CD8-positive, alpha-beta memory T cell (primary cell): Measurements from ENCODE around the gene FAM184A. TPM values are rescaled to one million over a fixed set of nuclear protein-coding genes. Genes with fewer than 3 reads are reported as not detected.
A peak's percentile ranks its signal among the peaks of the same experiment; 100 is the strongest.

Experiments used
- CTCF ChIA-PET: fragments of 350-600 bp; sonication (Branson Sonifier 250); formaldehyde crosslinking; loops from one replicate; lab custom pipeline; 2021; ENCODE audit warnings: antibody characterized with exemption; lab: Charles Lee
- POLR2A ChIA-PET: fragments of 350-600 bp; sonication (Branson Sonifier 250); formaldehyde crosslinking; loops from one replicate; lab custom pipeline; 2021; ENCODE audit warnings: antibody characterized with exemption; lab: Charles Lee
- DNase-seq, 5 donors: peaks; one replicate each; pipeline versions ENCODE4 v3.0.0 to v3.0.0-alpha.2; 2020 to 2022; ENCODE audit warnings: mixed read lengths in 1 of 5
- H3K27ac ChIP-seq: one replicate; pipeline ENCODE4 v1.7.0; 2013; ENCODE audit warnings: low read depth, mild to moderate bottlenecking, low read length, moderate library complexity
- H3K27me3 ChIP-seq: 2 replicates; pipeline ENCODE4 v1.7.0; 2013; ENCODE audit warnings: low read length, mild to moderate bottlenecking; ENCODE audit not compliant: insufficient read depth, poor library complexity, severe bottlenecking
- H3K36me3 ChIP-seq: 2 replicates; pipeline ENCODE4 v1.7.0; 2013; ENCODE audit warnings: mild to moderate bottlenecking, low read length, moderate library complexity; ENCODE audit not compliant: insufficient read depth
- H3K4me1 ChIP-seq: 2 replicates; pipeline ENCODE4 v1.7.0; 2013; ENCODE audit warnings: mild to moderate bottlenecking, low read length, moderate library complexity; ENCODE audit not compliant: insufficient read depth
- H3K4me3 ChIP-seq: 2 replicates; pipeline ENCODE4 v1.7.0; 2013; ENCODE audit warnings: mild to moderate bottlenecking, low read length
- H3K9me3 ChIP-seq: 2 replicates; pipeline ENCODE4 v1.7.0; 2013; ENCODE audit warnings: mild to moderate bottlenecking, low read length
- H3K27ac Mint-ChIP-seq, 8 donors: one replicate each; pipeline ENCODE4 v1.8.0; 2020 to 2021; ENCODE audit warnings: mixed read lengths in 8 of 8, mild to moderate bottlenecking in 6 of 8, inconsistent platforms in 3 of 8, moderate library complexity in 3 of 8
- H3K27me3 Mint-ChIP-seq, 2 donors: one replicate each; pipeline ENCODE4 v1.8.0; 2020 to 2021; ENCODE audit warnings: mixed read lengths in 2 of 2, mild to moderate bottlenecking in 1 of 2, moderate library complexity in 1 of 2
- H3K36me3 Mint-ChIP-seq, 3 donors: one replicate each; pipeline ENCODE4 v1.8.0; 2020 to 2021; ENCODE audit warnings: mixed read lengths in 3 of 3, inconsistent platforms in 1 of 3, mild to moderate bottlenecking in 1 of 3
- H3K4me1 Mint-ChIP-seq, 3 donors: one replicate each; pipeline ENCODE4 v1.8.0; 2020 to 2021; ENCODE audit warnings: mixed read lengths in 3 of 3, inconsistent platforms in 1 of 3, mild to moderate bottlenecking in 1 of 3
- H3K4me3 Mint-ChIP-seq, 7 donors: one replicate each; pipeline ENCODE4 v1.8.0; 2020 to 2021; ENCODE audit warnings: mixed read lengths in 7 of 7, mild to moderate bottlenecking in 6 of 7, moderate library complexity in 4 of 7, inconsistent platforms in 2 of 7
- H3K9me3 Mint-ChIP-seq, 5 donors: one replicate each; pipeline ENCODE4 v1.8.0; 2020 to 2022; ENCODE audit warnings: mixed read lengths in 5 of 5, mild to moderate bottlenecking in 3 of 5, moderate library complexity in 2 of 5, inconsistent platforms in 1 of 5
- polyA plus RNA-seq: library from polyadenylated mRNA; unstranded; fragments of 300-500 nt; fragmentation: Illumina TruSeq; gene quantifications from one replicate; pipeline ENCODE4 v1.2.3, GENCODE V29; 2021
- total RNA-seq, 2 experiments: library from RNA; stranded (reverse); gene quantifications; one replicate each; pipeline ENCODE4 v1.2.3, GENCODE V29; 2021

The FAM184A gene, protein sequence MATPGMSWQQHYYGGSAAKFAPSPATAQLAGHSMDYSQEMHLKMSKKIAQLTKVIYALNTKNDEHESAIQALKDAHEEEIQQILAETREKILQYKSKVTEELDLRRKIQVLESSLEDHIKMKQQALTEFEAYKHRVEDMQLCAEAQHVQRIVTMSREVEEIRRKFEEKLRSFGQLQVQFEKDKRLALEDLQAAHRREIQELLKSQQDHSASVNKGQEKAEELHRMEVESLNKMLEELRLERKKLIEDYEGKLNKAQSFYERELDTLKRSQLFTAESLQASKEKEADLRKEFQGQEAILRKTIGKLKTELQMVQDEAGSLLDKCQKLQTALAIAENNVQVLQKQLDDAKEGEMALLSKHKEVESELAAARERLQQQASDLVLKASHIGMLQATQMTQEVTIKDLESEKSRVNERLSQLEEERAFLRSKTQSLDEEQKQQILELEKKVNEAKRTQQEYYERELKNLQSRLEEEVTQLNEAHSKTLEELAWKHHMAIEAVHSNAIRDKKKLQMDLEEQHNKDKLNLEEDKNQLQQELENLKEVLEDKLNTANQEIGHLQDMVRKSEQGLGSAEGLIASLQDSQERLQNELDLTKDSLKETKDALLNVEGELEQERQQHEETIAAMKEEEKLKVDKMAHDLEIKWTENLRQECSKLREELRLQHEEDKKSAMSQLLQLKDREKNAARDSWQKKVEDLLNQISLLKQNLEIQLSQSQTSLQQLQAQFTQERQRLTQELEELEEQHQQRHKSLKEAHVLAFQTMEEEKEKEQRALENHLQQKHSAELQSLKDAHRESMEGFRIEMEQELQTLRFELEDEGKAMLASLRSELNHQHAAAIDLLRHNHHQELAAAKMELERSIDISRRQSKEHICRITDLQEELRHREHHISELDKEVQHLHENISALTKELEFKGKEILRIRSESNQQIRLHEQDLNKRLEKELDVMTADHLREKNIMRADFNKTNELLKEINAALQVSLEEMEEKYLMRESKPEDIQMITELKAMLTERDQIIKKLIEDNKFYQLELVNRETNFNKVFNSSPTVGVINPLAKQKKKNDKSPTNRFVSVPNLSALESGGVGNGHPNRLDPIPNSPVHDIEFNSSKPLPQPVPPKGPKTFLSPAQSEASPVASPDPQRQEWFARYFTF
- total RNA-seq, result 1 to 10 TPM; 2.0 to 2.2 TPM
- 0.85 TPM for polyA plus RNA-seq

DNA sequence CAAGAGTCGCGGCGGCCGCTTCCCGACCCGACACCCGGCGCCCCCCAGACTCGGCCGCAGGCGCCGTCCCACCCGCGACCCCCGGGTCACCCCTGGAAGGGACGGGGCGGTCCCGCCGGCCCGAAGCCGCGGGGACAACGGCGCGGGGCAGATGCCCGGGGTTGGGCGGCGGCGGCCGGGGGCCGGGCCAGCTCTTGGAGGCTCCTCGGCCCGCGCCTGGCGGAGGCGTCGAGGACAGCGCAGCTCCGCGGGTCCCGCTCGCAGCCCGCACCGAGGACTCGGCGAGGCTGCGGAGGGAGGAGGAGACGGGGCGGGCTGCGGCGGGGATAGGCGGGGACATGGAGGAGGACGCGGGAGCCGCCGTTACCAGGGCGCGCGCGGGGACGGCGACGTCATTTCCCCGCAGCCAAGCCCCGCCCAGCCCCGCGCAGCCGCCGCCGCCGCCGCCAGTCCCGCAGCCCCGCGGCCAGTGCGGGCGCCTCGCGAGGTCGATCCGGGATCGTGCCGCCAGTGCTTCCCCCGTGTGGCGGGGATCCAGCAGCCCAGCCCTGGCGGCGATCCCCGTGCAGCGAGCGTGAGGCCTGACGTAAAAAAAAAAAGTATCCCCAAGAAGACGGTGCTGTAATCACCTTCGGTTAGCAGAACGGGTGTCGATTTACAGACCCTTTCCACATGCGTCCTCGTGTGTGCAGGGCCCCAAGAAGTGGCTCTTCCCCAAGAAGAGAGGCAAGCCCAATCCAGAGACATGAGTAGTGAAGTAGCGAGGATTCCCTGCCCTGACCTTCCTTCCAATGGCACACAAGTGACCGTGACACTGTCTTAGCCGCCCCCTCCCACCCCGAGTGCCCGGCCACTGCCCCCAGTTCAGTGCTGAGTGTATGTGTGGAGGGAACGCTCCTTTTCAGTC lies at the start of gene FAM184A:
Gene FAM184A (minus strand): TSS at position 289 of the 907 bp plus-strand sequence. CDS start 365 bp downstream, outside the sequence.
- Mint-ChIP-seq H3K9me3 (peaks cover 4 to 7% (median 5%) of the 10 kb centered on the region in 5 donors), H3K4me1 (peaks cover 27 to 38% (median 32%) of the 10 kb centered on the region in 3 donors), H3K4me3 (peak within 1 kb of the TSS; percentile 89 to 98 (median 92)), H3K27ac (peak within 1 kb of the TSS; percentile 29 to 97 (median 88)), H3K27me3 (no peaks in the 10 kb centered on the region), H3K36me3 (peaks cover 2 to 8% (median 2%) of the 10 kb centered on the region in 3 donors)
- Histone ChIP-seq H3K9me3 (peaks cover 5% of the 10 kb centered on the region), H3K36me3 (no peaks in the 10 kb centered on the region), H3K4me3 (peak within 1 kb of the TSS; percentile 63), H3K27me3 (no peaks in the 10 kb centered on the region), H3K4me1 (peaks cover 14% of the 10 kb centered on the region), H3K27ac (peak within 1 kb of the TSS; percentile 49)
- ChIA-PET POLR2A (interaction anchor here (1.0 to 2.3 kb wide), 2 partner anchors 184 to 421 kb away, joined by 5 to 12 read pairs; partner anchors contain the start of gene ASF1A), CTCF (interaction anchor here (0.9 to 2.5 kb wide), 9 partner anchors 8 to 567 kb away, joined by 3 to 14 read pairs (median 3); no protein-coding TSS in a partner anchor)
- peak; percentile 68 to 82 (median 78) for DNase-seq

DNA sequence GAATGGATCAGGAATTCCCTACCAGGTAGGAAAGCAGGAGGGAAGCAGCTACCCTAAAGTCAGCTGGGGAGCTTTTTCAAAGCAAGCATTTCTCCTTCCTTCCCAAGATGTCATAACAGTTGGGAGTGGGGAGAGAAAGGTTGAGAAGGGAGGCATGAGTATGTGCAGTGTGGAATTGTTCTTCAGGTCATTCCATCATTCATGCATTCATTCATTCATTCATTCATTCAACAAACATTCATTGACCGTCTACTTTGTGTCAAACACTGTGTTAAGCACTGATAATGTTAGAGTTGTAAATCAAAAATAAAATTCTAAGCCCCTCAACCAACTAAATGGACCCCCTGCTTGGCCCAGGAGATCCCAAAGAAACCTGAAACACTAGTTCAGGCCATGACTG lies 49.2 kb upstream of the FAM184A start:
- H3K27ac ChIP-seq, result no peak overlapping the region
- H3K4me3 ChIP-seq, result no peak overlapping the region
- CTCF ChIA-PET, result no interaction called here
- DNase-seq, result no peak
- no peaks in the 10 kb centered on the region for H3K27me3 ChIP-seq
- H3K4me3 Mint-ChIP-seq, result no peak overlapping the region
- no peaks in the 10 kb centered on the region for H3K36me3 ChIP-seq
- H3K27ac Mint-ChIP-seq, result no peak overlapping the region
- H3K27me3 Mint-ChIP-seq, result peaks cover 0 to 2% of the 10 kb centered on the region in 2 donors
- H3K9me3 ChIP-seq, result no peaks in the 10 kb centered on the region
- no peaks in the 10 kb centered on the region for H3K36me3 Mint-ChIP-seq
- no peaks in the 10 kb centered on the region for H3K9me3 Mint-ChIP-seq
- H3K4me1 ChIP-seq, result peaks cover 3% of the 10 kb centered on the region
- POLR2A ChIA-PET, result no interaction called here
- H3K4me1 Mint-ChIP-seq, result peaks cover 0 to 4% (median 4%) of the 10 kb centered on the region in 3 donors

DNA sequence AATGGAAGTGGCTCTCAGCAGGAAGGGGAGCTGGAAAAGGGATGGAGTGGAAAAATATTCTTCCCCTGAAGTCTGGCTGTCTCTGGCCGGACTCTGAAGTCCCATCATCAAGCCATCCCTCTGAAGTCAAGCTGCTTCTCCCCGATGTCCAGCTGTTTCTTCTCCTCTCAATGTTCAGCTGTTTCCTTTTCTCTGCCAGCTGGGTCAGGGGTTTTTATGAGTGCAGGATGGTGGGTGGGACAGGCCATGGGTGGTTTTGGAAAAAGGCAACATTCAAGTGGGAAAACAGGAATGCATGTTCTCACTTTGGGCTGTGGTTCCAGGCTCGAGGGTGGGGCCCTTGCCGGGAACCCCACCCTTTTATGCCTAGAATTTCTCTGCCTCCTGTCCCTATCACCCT lies 48.4 kb upstream of the FAM184A start:
- POLR2A ChIA-PET, result no interaction called here
- CTCF ChIA-PET, result no interaction called here
- no peaks in the 10 kb centered on the region for H3K9me3 ChIP-seq

DNA sequence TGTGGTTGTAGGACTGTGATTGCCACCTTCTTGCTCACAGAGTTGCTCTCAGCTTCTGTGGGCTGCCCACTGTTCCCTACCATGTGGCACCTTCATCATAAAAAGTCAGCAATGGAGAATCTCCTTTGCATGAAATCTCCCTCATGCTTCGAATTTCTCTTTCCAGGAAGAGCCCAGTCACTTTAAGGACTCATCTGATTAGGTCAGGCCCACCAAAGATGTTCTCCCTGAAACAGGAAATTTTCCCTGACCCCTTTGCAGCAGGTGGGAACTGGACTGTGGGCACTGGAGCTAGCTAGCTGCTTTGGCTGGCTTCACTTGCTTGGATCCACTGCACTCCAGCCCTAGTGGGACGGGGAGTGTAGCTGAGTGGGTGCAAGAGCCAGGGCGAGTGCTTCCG lies 47.7 kb upstream of the FAM184A start:
- Histone ChIP-seq H3K27me3 (no peaks in the 10 kb centered on the region), H3K27ac (no peak overlapping the region), H3K9me3 (no peaks in the 10 kb centered on the region), H3K4me3 (no peak overlapping the region), H3K4me1 (peaks cover 3% of the 10 kb centered on the region), H3K36me3 (no peaks in the 10 kb centered on the region)
- H3K36me3 Mint-ChIP-seq, result no peaks in the 10 kb centered on the region
- H3K27me3 Mint-ChIP-seq, result peaks cover 0 to 2% of the 10 kb centered on the region in 2 donors
- ChIA-PET CTCF (interaction anchor here (1.5 kb wide), 1 partner anchor 16 kb away, joined by 3 read pairs; no protein-coding TSS in a partner anchor), POLR2A (no interaction called here)
- peaks cover 0 to 4% (median 4%) of the 10 kb centered on the region in 3 donors for H3K4me1 Mint-ChIP-seq
- no peak overlapping the region for H3K27ac Mint-ChIP-seq
- no peak overlapping the region for H3K4me3 Mint-ChIP-seq
- no peaks in the 10 kb centered on the region for H3K9me3 Mint-ChIP-seq
- DNase-seq, result no peak

More for the DNA sequence above, 48.4 kb upstream of the FAM184A start:
- H3K4me3 Mint-ChIP-seq, result no peak overlapping the region
- H3K4me1 Mint-ChIP-seq, result peaks cover 0 to 4% (median 4%) of the 10 kb centered on the region in 3 donors
- H3K4me3 ChIP-seq, result no peak overlapping the region
- DNase-seq, result no peak
- H3K9me3 Mint-ChIP-seq, result no peaks in the 10 kb centered on the region
- H3K36me3 ChIP-seq, result no peaks in the 10 kb centered on the region
- no peaks in the 10 kb centered on the region for H3K27me3 ChIP-seq
- no peak overlapping the region for H3K27ac Mint-ChIP-seq
- H3K27ac ChIP-seq, result no peak overlapping the region
- H3K4me1 ChIP-seq, result peaks cover 3% of the 10 kb centered on the region
- peaks cover 0 to 2% of the 10 kb centered on the region in 2 donors for H3K27me3 Mint-ChIP-seq
- H3K36me3 Mint-ChIP-seq, result no peaks in the 10 kb centered on the region

DNA sequence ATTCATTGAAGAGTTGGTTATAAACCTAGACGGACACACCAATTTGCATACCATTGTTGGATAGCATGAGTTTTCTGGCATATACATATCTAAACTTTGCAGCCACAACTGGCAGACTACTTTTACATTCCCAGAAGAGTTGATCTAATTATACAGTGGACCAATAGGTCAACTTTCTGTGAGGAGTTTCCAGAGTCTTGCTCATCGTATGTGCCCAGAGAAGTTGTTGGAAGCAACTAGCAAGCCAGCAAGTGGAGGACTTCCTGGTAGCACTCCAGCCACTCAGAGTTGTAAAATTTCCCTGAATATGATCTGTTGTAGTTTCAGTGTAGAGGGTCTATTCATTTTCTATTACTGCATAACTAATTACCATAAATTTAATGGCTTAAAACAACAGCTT lies 47.1 kb upstream of the FAM184A start:
- Histone ChIP-seq H3K4me3 (no peak overlapping the region), H3K27ac (no peak overlapping the region), H3K36me3 (no peaks in the 10 kb centered on the region), H3K27me3 (no peaks in the 10 kb centered on the region), H3K9me3 (no peaks in the 10 kb centered on the region), H3K4me1 (peaks cover 3% of the 10 kb centered on the region)
- Mint-ChIP-seq H3K36me3 (no peaks in the 10 kb centered on the region), H3K9me3 (no peaks in the 10 kb centered on the region), H3K27me3 (peaks cover 0 to 2% of the 10 kb centered on the region in 2 donors), H3K4me1 (peaks cover 0 to 4% (median 4%) of the 10 kb centered on the region in 3 donors), H3K4me3 (no peak overlapping the region), H3K27ac (no peak overlapping the region)
- CTCF ChIA-PET, result interaction anchor here (1.2 to 1.5 kb wide), 2 partner anchors 16 to 208 kb away, joined by 3 read pairs; no protein-coding TSS in a partner anchor
- POLR2A ChIA-PET, result interaction anchor here (0.5 kb wide), 1 partner anchor 25 kb away, joined by 5 read pairs; no protein-coding TSS in a partner anchor
- DNase-seq, result no peak

DNA sequence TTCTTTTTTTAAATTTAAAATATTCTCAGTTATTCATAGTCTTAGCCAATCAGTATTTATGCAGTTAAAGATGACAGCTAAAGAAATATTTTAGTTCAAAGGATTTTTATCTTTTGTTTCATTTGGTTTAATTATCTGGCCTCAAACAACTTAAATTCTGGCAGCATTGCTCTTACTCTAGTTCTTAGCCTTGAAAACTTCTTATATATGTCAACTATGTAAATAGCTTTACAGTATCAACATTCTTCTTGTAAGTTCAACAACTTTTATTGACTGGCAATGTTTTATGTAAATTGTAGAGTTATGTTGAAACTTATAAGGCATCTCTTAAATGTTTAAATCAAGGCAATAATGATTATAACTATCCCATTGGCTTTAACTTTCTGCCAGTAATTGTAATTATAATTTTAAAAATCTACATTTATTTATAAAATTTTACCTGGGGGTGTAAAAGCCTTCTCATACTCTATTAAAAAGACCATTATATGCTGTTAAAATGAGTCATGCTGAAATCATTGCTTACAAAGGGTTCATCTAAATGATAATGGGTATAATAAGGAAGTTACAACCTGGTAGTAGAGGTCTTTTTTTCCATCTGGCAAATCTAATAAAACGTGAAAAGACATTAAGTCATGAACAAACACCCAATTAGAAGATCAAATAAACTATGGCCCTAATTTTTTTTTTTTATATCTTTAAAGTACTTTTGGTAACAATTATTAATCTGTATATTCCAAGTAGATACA lies 45.8 kb upstream of the FAM184A start:
- no peak overlapping the region for H3K4me3 ChIP-seq
- peaks cover 0 to 3% (median 3%) of the 10 kb centered on the region in 3 donors for H3K4me1 Mint-ChIP-seq
- ChIA-PET CTCF (interaction anchor here (0.9 kb wide), 1 partner anchor 9 kb away, joined by 4 read pairs; no protein-coding TSS in a partner anchor), POLR2A (no interaction called here)
- no peak overlapping the region for H3K27ac ChIP-seq
- no peaks in the 10 kb centered on the region for H3K36me3 ChIP-seq
- H3K27ac Mint-ChIP-seq, result no peak overlapping the region
- no peak overlapping the region for H3K4me3 Mint-ChIP-seq
- DNase-seq, result no peak
- H3K27me3 Mint-ChIP-seq, result peaks cover 0 to 2% of the 10 kb centered on the region in 2 donors
- H3K9me3 ChIP-seq, result no peaks in the 10 kb centered on the region
- peaks cover 2% of the 10 kb centered on the region for H3K4me1 ChIP-seq
- H3K36me3 Mint-ChIP-seq, result no peaks in the 10 kb centered on the region
- no peaks in the 10 kb centered on the region for H3K9me3 Mint-ChIP-seq
- H3K27me3 ChIP-seq, result no peaks in the 10 kb centered on the region
